GM12892 (cell line): ENCODE data around the gene ALDH1A3.

Experiments used
- DNase-seq: peaks from one replicate; pipeline ENCODE4 v3.0.0; 2011; ENCODE audit not compliant: insufficient read length
- FAIRE-seq: peaks from 2 replicates; lab custom pipeline; 2011; peaks lifted over from hg19 to GRCh38; lab: Jason Lieb, UNC
- POLR2A ChIP-seq: IDR thresholded peaks from 2 replicates; pipeline ENCODE4 v1.6.1; 2011; ENCODE audit warnings: low read depth, low read length, control low read depth
- POLR2AphosphoS5 ChIP-seq: IDR thresholded peaks from 2 replicates; pipeline ENCODE4 v1.6.1; 2011; ENCODE audit warnings: low read depth, low read length, control low read depth
- TAF1 ChIP-seq: IDR thresholded peaks from 2 replicates; pipeline ENCODE4 v1.6.1; 2011; ENCODE audit warnings: low read depth, mild to moderate bottlenecking, control low read depth, low read length, borderline replicate concordance

ALDH1A3 gene

DNA sequence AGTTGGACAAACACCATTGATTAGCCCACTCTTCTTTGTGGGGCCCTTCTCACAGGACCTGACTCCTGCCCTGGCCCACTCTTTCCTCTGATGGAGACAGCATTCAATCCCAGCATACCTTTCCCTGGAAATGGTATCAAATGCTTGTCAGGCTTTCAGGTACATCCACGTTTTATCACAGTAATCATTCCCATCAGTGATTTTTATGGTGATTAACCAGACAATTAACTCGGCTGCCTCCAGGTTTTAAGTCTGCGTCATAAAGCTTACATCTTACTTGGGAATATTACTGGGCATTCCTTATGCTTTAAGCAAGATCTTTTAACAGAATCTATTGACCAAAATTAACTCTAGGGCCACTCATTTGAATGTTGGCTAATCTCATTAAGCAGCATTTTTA, 72.9 kb downstream of the ALDH1A3 start:
- FAIRE-seq (no peak), DNase-seq (no peak)
- TF ChIP-seq TAF1 (no peak), POLR2AphosphoS5 (no peak), POLR2A (no peak)

DNA sequence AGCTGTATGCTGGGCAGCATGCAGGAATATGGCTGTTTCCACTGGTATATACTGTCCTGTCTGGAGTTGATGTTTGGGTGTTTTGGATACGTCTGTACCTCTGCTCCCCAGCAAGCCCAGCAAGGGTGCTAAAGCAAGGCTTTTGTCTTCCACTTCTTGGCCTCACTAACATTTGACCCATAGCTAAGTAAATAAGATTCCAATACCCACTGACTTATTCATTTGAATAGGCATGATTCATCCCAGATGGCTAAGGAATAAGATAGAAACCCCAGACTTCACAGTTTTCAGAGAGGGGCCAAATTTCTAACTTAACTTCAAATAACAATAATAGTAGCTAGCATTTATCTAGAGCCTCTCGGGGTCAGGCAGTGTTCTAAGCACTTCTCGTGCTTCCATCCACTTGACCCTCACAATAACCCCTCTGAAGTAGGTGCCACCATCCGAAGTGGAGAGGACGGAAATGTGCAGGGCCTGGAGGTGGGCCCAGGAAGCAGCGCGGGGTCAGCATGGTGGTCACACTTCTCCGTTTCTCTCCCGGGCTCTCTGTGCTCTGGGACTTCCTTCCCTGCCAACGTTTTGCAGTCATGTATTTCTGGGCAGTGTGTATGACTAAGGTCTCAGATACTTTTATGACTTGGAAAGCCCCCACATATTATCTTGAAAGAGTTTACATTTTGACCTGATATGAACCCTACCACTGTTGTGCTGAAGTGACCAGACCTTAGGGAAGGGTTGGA, 78.9 kb downstream of the ALDH1A3 start:
- FAIRE-seq (no peak), DNase-seq (no peak)
- TF ChIP-seq POLR2AphosphoS5 (no peak), POLR2A (no peak), TAF1 (no peak)

DNA sequence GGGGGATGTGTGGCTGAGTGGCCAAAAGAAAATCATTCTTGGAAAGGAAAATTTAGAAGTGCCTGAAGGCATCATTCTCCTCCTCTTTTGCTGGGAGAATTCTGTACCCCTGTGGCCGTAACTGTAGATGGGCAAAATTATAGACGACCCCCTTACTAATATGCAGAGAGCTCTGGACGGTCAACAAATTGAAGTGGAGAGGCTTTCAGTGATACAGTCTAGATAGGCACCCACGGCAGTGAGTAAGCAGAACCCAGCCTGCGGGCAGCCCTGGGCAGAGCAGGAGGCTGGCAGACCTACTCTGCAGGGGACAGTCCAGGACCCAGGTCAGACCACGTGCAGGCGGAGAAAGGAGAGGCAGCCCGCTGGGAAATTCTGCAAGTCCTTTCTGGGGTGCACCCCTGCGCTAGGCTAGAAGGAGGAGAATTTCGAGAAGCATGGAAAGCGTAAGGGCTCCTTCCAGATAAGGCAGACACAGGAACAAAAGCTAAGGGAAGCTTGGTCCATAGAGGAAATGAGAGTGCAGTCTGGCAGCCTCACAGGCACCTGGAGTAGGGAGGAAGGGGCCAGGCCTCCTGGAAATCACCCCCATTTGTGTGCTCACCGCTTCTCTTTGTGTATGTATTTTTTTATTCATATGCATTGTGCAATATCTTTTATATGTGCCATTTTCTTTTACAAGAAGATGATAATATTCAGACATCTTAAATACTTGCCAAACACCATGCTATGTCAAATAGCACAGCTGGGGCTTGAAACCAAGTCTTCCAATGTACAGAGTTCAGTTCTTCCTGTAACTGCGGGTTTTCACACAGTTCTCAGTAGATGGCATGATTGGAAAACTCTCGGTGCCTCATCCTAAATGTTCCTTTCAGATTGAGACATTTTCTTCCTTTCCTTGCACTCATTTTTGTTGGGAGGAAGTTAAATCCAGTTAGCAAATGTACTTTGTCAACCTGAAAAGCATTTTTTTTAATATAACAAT, 79.7 kb downstream of the ALDH1A3 start:
- FAIRE-seq = no peak

More for the DNA sequence above, 79.7 kb downstream of the ALDH1A3 start:
- TF ChIP-seq TAF1 = no peak
- TF ChIP-seq POLR2AphosphoS5 = no peak
- no peak for TF ChIP-seq POLR2A
- DNase-seq = no peak
